Body of pancreas (tissue), 4 donors: ENCODE results near the gene ADH7. TPM values are rescaled to one million over a fixed set of nuclear protein-coding genes. Genes with fewer than 3 reads are reported as not detected.

Experiments used
- ATAC-seq: fragments of 150-250 bp; one replicate; pipeline ENCODE4 v1.9.1; 2016
- DNase-seq, 4 donors: peaks; one replicate each; pipeline ENCODE4 v3.0.0-alpha.2; 2019
- H3K27ac ChIP-seq, 4 donors: fragments of 200-600 bp; sonication (generic); 1 replicate in 3 of 4; 2 replicates in 1 of 4; pipeline versions ENCODE4 v1.5.1 to v1.6.1; 2016 to 2019; ENCODE audit warnings: mild to moderate bottlenecking in 1 of 4, mixed read lengths in 1 of 4, moderate library complexity in 1 of 4
- H3K27me3 ChIP-seq, 2 donors: fragments of 200-600 bp; sonication (generic); one replicate each; pipeline ENCODE4 v1.6.0; 2016; ENCODE audit warnings: mild to moderate bottlenecking in 1 of 2
- H3K36me3 ChIP-seq, 2 donors: fragments of 200-600 bp; sonication (generic); replicated peaks in 1 of 2; 2 replicates each; pipeline ENCODE4 v1.5.1; 2016; ENCODE audit warnings: low read depth in 2 of 2; ENCODE audit not compliant: insufficient read depth in 1 of 2
- H3K4me1 ChIP-seq: fragments of 200-600 bp; sonication (generic); one replicate; pipeline ENCODE4 v1.6.0; 2016
- H3K4me3 ChIP-seq, 2 donors: fragments of 200-600 bp; sonication (generic); 1 replicate in 1 of 2; 2 replicates in 1 of 2; pipeline ENCODE4 v1.5.1; 2016 to 2019
- H3K9me3 ChIP-seq, 3 donors: fragments of 200-600 bp; sonication (generic); 1 replicate in 2 of 3; 2 replicates in 1 of 3; pipeline ENCODE4 v1.5.1; 2016
- POLR2A ChIP-seq, 3 donors: fragments of 450-650 bp; IDR thresholded peaks; one replicate each; pipeline ENCODE4 v1.6.1; 2016; ENCODE audit warnings: antibody characterized with exemption in 3 of 3, mild to moderate bottlenecking in 2 of 3
- WGBS, 2 donors: methylation state at CpG; one replicate each; pipeline ENCODE4 v1.1.5; 2017; 5-methylcytosine and 5-hydroxymethylcytosine counted together
- intact Hi-C: fragments of 100-400 bp; cut with DNase I; formaldehyde crosslinking; loops from one replicate; pipeline ENCODE4 v1.15.1; 2023
- total RNA-seq, 2 donors: library from RNA; depleted of rRNA; stranded (reverse); fragments of >200 nt; gene quantifications; one replicate each; pipeline ENCODE4 v1.1.0, GENCODE V29; 2016
- TF ChIP-seq, protein P1 (sequence below), 7 experiments: fragments of 450-650 bp in 4 of 7; fragments of 200-600 bp in 3 of 7; sonication (generic) in 3 of 7; IDR thresholded peaks; one replicate each; pipeline ENCODE4 v1.5.1; 2016 to 2019; ENCODE audit warnings: antibody characterized with exemption in 7 of 7

Gene ADH7
- total RNA-seq, 2 donors from 2014 or later: not detected

DNA sequence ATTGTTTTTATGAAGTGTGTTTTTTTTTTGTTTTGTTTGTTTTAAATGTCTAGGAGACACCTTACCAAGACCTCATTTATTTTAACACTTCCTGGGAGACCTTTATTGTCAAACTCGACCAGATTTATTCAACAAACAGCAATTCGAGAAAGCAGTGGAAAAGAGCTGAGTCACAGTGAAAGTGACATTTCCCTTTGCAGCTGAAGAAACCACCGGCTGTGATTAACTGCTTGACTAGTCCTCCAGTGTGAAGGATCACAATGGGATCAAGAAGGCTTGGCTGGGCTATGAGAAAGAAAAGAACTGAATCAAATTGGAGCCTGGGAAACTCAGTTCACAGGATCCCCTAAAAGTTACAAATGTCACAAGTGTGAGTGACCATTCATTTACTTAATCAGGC is 11.9 kb upstream of the ADH7 start:
- Histone ChIP-seq H3K4me1 (no peaks in the 10 kb centered on the region), H3K4me3 (no peak overlapping the region), H3K27ac (no peak overlapping the region), H3K9me3 (no peaks in the 10 kb centered on the region), H3K36me3 (no peaks in the 10 kb centered on the region), H3K27me3 (no peaks in the 10 kb centered on the region)
- DNase-seq: peak in 2 of 4 donors; percentile 25 to 29
- intact Hi-C loops: no loop called here
- TF ChIP-seq, protein P1, sequence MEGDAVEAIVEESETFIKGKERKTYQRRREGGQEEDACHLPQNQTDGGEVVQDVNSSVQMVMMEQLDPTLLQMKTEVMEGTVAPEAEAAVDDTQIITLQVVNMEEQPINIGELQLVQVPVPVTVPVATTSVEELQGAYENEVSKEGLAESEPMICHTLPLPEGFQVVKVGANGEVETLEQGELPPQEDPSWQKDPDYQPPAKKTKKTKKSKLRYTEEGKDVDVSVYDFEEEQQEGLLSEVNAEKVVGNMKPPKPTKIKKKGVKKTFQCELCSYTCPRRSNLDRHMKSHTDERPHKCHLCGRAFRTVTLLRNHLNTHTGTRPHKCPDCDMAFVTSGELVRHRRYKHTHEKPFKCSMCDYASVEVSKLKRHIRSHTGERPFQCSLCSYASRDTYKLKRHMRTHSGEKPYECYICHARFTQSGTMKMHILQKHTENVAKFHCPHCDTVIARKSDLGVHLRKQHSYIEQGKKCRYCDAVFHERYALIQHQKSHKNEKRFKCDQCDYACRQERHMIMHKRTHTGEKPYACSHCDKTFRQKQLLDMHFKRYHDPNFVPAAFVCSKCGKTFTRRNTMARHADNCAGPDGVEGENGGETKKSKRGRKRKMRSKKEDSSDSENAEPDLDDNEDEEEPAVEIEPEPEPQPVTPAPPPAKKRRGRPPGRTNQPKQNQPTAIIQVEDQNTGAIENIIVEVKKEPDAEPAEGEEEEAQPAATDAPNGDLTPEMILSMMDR (IDR thresholded peaks at IDR 0.05): no peak
- no peak for TF ChIP-seq POLR2A (IDR thresholded peaks at IDR 0.05)
- 2 to 3% methylated on average over 3 of the region's 3 CpGs for WGBS, 2 donors
- ATAC-seq: peak; percentile 60

DNA sequence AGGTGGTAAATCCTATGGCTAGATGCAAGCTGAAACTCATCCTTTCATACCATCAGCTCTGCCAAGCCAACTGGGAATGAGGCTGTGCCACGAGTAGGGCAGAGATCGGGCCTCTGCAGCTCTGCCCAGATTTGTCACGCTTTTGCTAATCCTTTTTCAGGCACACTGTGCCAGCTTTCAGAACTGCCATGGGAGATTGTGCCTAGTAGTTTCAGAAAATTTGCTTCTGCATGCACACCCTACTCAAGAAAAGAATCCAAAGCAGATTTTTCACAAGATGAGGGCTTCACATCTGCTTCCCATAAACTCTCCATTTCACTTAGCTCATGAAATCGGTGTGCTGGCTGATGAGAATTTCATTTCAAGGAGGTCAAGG is 3.3 kb upstream of the ADH7 start:
- Histone ChIP-seq H3K4me1 (peaks cover 20% of the 10 kb centered on the region), H3K27me3 (no peaks in the 10 kb centered on the region), H3K27ac (peak overlapping the region in 1 of 4 donors; percentile 47), H3K9me3 (no peaks in the 10 kb centered on the region), H3K36me3 (no peaks in the 10 kb centered on the region), H3K4me3 (no peak overlapping the region)
- ATAC-seq: no peak
- no peak for DNase-seq
- TF ChIP-seq POLR2A (IDR thresholded peaks at IDR 0.05): no peak
- TF ChIP-seq, protein P1 (IDR thresholded peaks at IDR 0.05): no peak
- intact Hi-C loops: no loop called here
- WGBS, 2 donors: 88 to 90% methylated on average over 4 of the region's 4 CpGs

DNA sequence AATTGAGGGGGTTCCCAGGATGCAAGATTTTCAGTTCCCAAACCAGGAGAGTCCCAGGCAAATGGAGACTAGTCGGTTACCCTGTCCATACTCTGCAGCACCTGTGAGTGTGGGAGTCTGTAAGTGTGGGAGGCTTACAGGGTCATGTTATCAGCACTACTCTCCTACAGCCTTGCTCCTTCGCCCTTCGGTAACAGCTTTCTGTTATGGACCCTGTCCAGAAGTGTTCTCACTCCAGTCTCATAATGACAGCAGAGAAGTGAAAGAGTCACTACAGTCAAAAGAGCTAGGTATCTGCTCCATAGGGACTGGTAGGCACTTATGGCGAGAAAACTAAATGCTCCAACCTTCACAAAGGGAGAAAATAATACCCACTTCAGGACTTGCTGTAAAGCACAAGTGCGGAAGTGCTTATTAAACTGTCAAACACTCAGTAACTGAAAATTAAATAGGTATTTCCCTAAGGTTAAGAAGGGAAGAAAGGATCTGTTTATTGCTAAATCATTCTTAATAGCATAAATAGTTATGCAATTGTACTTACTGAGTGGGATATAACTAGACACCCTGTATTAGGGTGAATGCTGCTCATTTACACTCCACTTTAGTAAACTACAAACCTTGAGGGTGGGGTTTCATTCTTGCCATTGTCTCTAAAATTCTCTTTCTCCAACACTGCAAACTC is 2.7 kb upstream of the ADH7 start:
- Histone ChIP-seq H3K36me3 (no peaks in the 10 kb centered on the region), H3K4me1 (peaks cover 20% of the 10 kb centered on the region), H3K9me3 (no peaks in the 10 kb centered on the region), H3K27me3 (no peaks in the 10 kb centered on the region), H3K27ac (peak overlapping the region in 2 of 4 donors; percentile 7 to 47), H3K4me3 (no peak overlapping the region)
- intact Hi-C loops: no loop called here
- TF ChIP-seq POLR2A (IDR thresholded peaks at IDR 0.05): no peak
- TF ChIP-seq, protein P1 (IDR thresholded peaks at IDR 0.05): no peak
- DNase-seq (peak in 3 of 4 donors; percentile 10 to 56 (median 23)), ATAC-seq (peak; percentile 72)
- 44 to 64% methylated on average over 5 of the region's 5 CpGs for WGBS, 2 donors

DNA sequence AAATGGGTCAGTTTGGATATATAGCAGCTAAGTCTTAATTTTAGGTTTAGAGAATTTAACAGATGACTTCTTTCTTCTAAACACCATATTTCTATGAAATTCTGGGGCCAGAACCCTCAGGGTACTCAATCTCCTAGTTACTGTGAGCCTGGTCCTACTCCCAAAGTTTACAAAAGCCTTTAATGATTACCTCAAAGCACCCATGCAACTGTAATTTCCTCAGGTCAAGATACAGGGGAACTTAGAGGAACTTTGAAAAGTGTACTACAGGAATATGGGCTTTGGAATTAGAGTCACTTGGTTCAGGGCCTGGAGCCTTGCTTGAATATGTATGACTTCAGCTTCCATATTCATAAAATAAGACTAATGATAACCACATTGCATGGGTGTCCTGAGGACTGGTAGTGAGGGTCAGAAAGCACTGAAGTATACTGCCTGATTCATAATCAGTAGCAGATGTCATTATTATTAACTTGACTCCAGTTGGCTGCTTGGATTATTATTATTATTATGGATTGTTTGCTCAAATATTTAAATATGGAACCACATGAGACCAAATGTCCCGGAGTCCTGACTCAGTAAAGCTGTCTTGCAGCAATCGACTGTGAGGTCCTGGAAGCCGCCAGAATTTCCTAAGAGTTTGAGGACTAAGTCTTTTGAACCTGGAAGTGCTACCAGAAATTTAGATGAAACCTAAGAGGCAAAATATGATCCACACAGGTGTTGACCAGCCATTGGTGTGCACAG is 2.0 kb upstream of the ADH7 start:
- H3K27ac ChIP-seq: peak overlapping the region in 2 of 4 donors; percentile 7 to 47
- H3K27me3 ChIP-seq: no peaks in the 10 kb centered on the region
- no peak for TF ChIP-seq POLR2A (IDR thresholded peaks at IDR 0.05)
- intact Hi-C loops: no loop called here
- no peak for DNase-seq
- WGBS, 2 donors: 73 to 76% methylated on average over 3 of the region's 3 CpGs
- H3K36me3 ChIP-seq: no peaks in the 10 kb centered on the region
- no peak overlapping the region for H3K4me3 ChIP-seq
- peaks cover 20% of the 10 kb centered on the region for H3K4me1 ChIP-seq
- H3K9me3 ChIP-seq: no peaks in the 10 kb centered on the region
- peak; percentile 34 for ATAC-seq

DNA sequence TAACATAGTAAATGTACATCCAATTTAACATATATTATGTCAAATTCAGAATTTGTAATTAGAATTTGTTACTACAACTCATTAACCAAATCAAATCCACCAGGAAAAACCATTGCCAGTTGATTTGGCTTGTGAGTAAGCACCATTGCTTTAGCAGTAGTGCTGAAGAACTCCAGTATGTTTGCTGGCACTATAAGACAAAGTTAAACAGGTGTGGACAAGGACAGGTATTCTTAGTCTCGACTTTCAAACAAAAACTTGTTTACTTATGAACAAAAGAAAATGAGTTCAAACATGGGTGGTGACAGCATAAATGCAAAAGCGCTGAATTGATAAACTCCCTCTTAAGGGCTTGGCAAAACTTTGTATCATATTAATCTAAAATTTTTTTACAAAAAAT is 1.3 kb upstream of the ADH7 start:
- TF ChIP-seq POLR2A (IDR thresholded peaks at IDR 0.05): no peak
- TF ChIP-seq, protein P1 (IDR thresholded peaks at IDR 0.05): no peak
- peak; percentile 81 for ATAC-seq
- Histone ChIP-seq H3K9me3 (no peaks in the 10 kb centered on the region), H3K27me3 (no peaks in the 10 kb centered on the region), H3K4me3 (no peak overlapping the region), H3K36me3 (no peaks in the 10 kb centered on the region), H3K27ac (peak overlapping the region in 1 of 4 donors; percentile 47), H3K4me1 (peaks cover 20% of the 10 kb centered on the region)
- WGBS, 2 donors: 20 to 33% methylated on average over 2 of the region's 2 CpGs
- DNase-seq: peak in 1 of 4 donors; percentile 5
- intact Hi-C loops: no loop called here
